HepG2 (cell line): ENCODE measurements around the gene SCAMP3. TPM values are rescaled to one million over a fixed set of nuclear protein-coding genes. Genes with fewer than 3 reads are reported as not detected.

Experiments used
- ARNTL ChIP-seq: sonication (generic); formaldehyde crosslinking; IDR thresholded peaks from 2 replicates; pipeline ENCODE4 v1.4.0; 2020; ENCODE audit warnings: mild to moderate bottlenecking, missing genetic modification reagents
- E2F5 ChIP-seq: sonication (generic); formaldehyde crosslinking; conservative IDR thresholded peaks from 2 replicates; pipeline ENCODE4 v1.4.0; 2020; ENCODE audit warnings: missing genetic modification reagents
- ELF3 ChIP-seq: IDR thresholded peaks from 2 replicates; pipeline ENCODE4 v1.6.1; 2016; ENCODE audit warnings: missing genetic modification reagents, missing compliant biosample characterization
- FOXP1 ChIP-seq, 2 experiments: fragments of 450-650 bp in 1 of 2; IDR thresholded peaks; 2 replicates each; pipeline ENCODE4 v1.6.1; 2017 to 2018; ENCODE audit warnings: antibody characterized with exemption in 1 of 2
- HMG20B ChIP-seq: conservative IDR thresholded peaks from 2 replicates; pipeline ENCODE4 v1.6.1; 2016; ENCODE audit warnings: missing genetic modification reagents, missing compliant biosample characterization
- HNRNPLL ChIP-seq: fragments of 200-400 bp; formaldehyde crosslinking; IDR thresholded peaks from 2 replicates; pipeline ENCODE4 v1.6.1; 2017; ENCODE audit warnings: mild to moderate bottlenecking, low read depth, low read length; ENCODE audit not compliant: poor library complexity, severe bottlenecking
- MXD4 ChIP-seq: IDR thresholded peaks from 2 replicates; pipeline ENCODE4 v1.6.1; 2016; ENCODE audit warnings: mild to moderate bottlenecking, missing biosample characterization, missing genetic modification reagents
- NFKB2 ChIP-seq: sonication (generic); formaldehyde crosslinking; IDR thresholded peaks from 2 replicates; pipeline ENCODE4 v1.4.0; 2020; ENCODE audit warnings: missing genetic modification reagents, borderline replicate concordance
- RELA ChIP-seq: sonication (generic); formaldehyde crosslinking; IDR thresholded peaks from 2 replicates; pipeline ENCODE4 v1.4.0; 2020; ENCODE audit warnings: missing genetic modification reagents
- RXRB ChIP-seq: IDR thresholded peaks from 2 replicates; pipeline ENCODE4 v1.6.1; 2016; ENCODE audit warnings: borderline replicate concordance, missing genetic modification reagents, missing compliant biosample characterization
- TARDBP ChIP-seq: sonication (generic); formaldehyde crosslinking; IDR thresholded peaks from 2 replicates; pipeline ENCODE4 v1.8.0; 2022; ENCODE audit warnings: mild to moderate bottlenecking, missing genetic modification reagents
- TBX2 ChIP-seq: sonication (generic); formaldehyde crosslinking; IDR thresholded peaks from 2 replicates; pipeline ENCODE4 v1.5.0; 2020; ENCODE audit warnings: missing genetic modification reagents, mild to moderate bottlenecking, borderline replicate concordance
- ZFX ChIP-seq: sonication (generic); formaldehyde crosslinking; IDR thresholded peaks from 2 replicates; pipeline ENCODE4 v1.4.0; 2020; ENCODE audit warnings: mild to moderate bottlenecking, low read depth, missing genetic modification reagents, moderate library complexity
- ZNF124 ChIP-seq: sonication (generic); formaldehyde crosslinking; IDR thresholded peaks from 2 replicates; pipeline ENCODE4 v1.4.0; 2020; ENCODE audit warnings: missing genetic modification reagents
- ZNF276 ChIP-seq: sonication (generic); formaldehyde crosslinking; IDR thresholded peaks from 2 replicates; pipeline ENCODE4 v1.4.0; 2020; ENCODE audit warnings: mild to moderate bottlenecking, low read depth, missing genetic modification reagents
- ZNF3 ChIP-seq: IDR thresholded peaks from 2 replicates; pipeline ENCODE4 v1.7.0; 2017; ENCODE audit warnings: inconsistent platforms
- ZNF333 ChIP-seq: sonication (generic); formaldehyde crosslinking; IDR thresholded peaks from 2 replicates; pipeline ENCODE4 v1.4.0; 2020; ENCODE audit warnings: mild to moderate bottlenecking, missing genetic modification reagents, borderline replicate concordance
- ZNF607 ChIP-seq: sonication (generic); formaldehyde crosslinking; IDR thresholded peaks from 2 replicates; pipeline ENCODE4 v1.5.1; 2020; ENCODE audit warnings: missing genetic modification reagents, mild to moderate bottlenecking, borderline replicate concordance
- ZNF768 ChIP-seq: sonication (generic); formaldehyde crosslinking; IDR thresholded peaks from 2 replicates; pipeline ENCODE4 v1.4.0; 2020; ENCODE audit warnings: missing genetic modification reagents
- ZSCAN21 ChIP-seq: sonication (generic); formaldehyde crosslinking; IDR thresholded peaks from 2 replicates; pipeline ENCODE4 v1.8.0; 2022; ENCODE audit warnings: mild to moderate bottlenecking, missing genetic modification reagents, moderate library complexity, borderline replicate concordance
- polyA plus RNA-seq, 8 experiments: library from polyadenylated mRNA; depleted of rRNA in 3 of 8; stranded (reverse) in 7 of 8; unstranded in 1 of 8; fragments of >200 nt; fragmentation: Illumina TruSeq in 4 of 8; extraction: Trizol in 4 of 8; gene quantifications; 2 replicates each; pipeline versions ENCODE4 v1.2.1 to v1.2.3, GENCODE V29; 2011 to 2016; ENCODE audit warnings: low read depth in 4 of 8, missing spikeins in 1 of 8, mixed read lengths in 1 of 8; ENCODE audit not compliant: insufficient read depth in 1 of 8
- total RNA-seq, 5 experiments: library from RNA; depleted of rRNA; stranded (reverse); fragments of >200 nt; fragmentation: Illumina TruSeq; extraction: Trizol; gene quantifications; 2 replicates each; pipeline ENCODE4 v1.2.3, GENCODE V29; 2016; ENCODE audit warnings: low read depth in 1 of 5
- TF ChIP-seq, protein P1 (sequence below): sonication (generic); formaldehyde crosslinking; IDR thresholded peaks from 2 replicates; pipeline ENCODE4 v1.4.0; 2020; ENCODE audit warnings: missing genetic modification reagents
- TF ChIP-seq, protein P2 (sequence below): sonication (generic); formaldehyde crosslinking; IDR thresholded peaks from 2 replicates; pipeline ENCODE4 v1.4.0; 2020; ENCODE audit warnings: missing genetic modification reagents

SCAMP3 gene
- total and polyA plus RNA-seq, 2 of the 13 experiments (the other 11 are each of a cell fraction or from before 2014, with no cell fraction given): 46.8 to 83.3 TPM

DNA sequence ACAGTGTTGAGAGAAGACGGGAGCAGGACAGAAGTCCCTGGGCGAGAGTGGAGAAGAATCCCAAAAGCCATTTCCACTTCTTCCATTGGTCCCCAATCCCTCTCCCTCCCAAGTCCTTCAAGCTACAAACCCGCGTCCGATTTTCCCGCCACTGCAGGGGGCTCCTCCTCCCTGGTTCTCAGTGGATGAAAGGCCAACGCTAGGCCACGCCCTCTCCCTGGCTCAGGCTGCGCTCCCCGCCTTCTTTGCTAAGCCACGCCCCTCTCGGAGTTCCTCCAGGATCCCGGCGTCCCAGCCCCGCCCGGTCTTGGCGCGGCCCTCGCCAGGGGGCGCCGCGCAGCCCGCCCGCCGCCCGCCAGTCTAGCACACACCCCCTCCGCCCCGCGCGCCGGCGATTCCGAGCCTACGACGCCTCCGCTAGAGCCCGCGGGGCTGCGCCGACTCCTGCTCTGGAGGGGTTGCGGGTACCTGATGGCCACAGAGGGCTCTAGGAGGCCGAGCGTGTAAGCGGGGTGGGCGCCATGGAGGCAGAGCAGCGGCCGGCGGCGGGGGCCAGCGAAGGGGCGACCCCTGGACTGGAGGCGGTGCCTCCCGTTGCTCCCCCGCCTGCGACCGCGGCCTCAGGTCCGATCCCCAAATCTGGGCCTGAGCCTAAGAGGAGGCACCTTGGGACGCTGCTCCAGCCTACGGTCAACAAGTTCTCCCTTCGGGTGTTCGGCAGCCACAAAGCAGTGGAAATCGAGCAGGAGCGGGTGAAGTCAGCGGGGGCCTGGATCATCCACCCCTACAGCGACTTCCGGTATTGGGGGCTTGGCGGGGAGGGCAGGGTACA, 15.1 kb upstream of the SCAMP3 start, which contains the start of gene HCN3 (continued):
- TF ChIP-seq ZSCAN21 (CRISPR knock-in tag): 0 out of 2 replicates have a peak, but pooled peaks have one; percentile 60
- TF ChIP-seq ZNF124 (CRISPR knock-in tag): no peak
- peak; percentile 89 for TF ChIP-seq MXD4
- peak; percentile 89 for TF ChIP-seq HNRNPLL
- TF ChIP-seq RXRB (CRISPR knock-in tag): peak; percentile 42; the same call in 1 of the 2 replicates
- no peak for TF ChIP-seq ZNF607 (CRISPR knock-in tag)
- TF ChIP-seq E2F5 (CRISPR knock-in tag): peak; percentile 93
- TF ChIP-seq ZFX (CRISPR knock-in tag): peak; percentile 65
- TF ChIP-seq NFKB2 (CRISPR knock-in tag): 0 out of 2 replicates have a peak, but pooled peaks have one; percentile 42
- no peak for TF ChIP-seq ZNF3
- peak; percentile 33; the same call in 1 of the 2 replicates for TF ChIP-seq ZNF276 (CRISPR knock-in tag)
- TF ChIP-seq FOXP1 (IDR thresholded peaks at IDR 0.05): no peak
- no peak for TF ChIP-seq FOXP1 (CRISPR knock-in tag; IDR thresholded peaks at IDR 0.05)
- peak; percentile 26; the same call in 1 of the 2 replicates for TF ChIP-seq ZNF768
- TF ChIP-seq, protein P1, sequence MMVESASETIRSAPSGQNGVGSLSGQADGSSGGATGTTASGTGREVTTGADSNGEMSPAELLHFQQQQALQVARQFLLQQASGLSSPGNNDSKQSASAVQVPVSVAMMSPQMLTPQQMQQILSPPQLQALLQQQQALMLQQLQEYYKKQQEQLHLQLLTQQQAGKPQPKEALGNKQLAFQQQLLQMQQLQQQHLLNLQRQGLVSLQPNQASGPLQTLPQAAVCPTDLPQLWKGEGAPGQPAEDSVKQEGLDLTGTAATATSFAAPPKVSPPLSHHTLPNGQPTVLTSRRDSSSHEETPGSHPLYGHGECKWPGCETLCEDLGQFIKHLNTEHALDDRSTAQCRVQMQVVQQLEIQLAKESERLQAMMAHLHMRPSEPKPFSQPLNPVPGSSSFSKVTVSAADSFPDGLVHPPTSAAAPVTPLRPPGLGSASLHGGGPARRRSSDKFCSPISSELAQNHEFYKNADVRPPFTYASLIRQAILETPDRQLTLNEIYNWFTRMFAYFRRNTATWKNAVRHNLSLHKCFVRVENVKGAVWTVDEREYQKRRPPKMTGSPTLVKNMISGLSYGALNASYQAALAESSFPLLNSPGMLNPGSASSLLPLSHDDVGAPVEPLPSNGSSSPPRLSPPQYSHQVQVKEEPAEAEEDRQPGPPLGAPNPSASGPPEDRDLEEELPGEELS (CRISPR knock-in tag): no peak
- TF ChIP-seq RELA (CRISPR knock-in tag): 0 out of 2 replicates have a peak, but pooled peaks have one; percentile 61
- peak; percentile 58; the same call in 1 of the 2 replicates for TF ChIP-seq TBX2
- TF ChIP-seq HMG20B (CRISPR knock-in tag): no peak
- 0 out of 2 replicates have a peak, but pooled peaks have one; percentile 36 for TF ChIP-seq ARNTL (CRISPR knock-in tag)
- TF ChIP-seq, protein P2, sequence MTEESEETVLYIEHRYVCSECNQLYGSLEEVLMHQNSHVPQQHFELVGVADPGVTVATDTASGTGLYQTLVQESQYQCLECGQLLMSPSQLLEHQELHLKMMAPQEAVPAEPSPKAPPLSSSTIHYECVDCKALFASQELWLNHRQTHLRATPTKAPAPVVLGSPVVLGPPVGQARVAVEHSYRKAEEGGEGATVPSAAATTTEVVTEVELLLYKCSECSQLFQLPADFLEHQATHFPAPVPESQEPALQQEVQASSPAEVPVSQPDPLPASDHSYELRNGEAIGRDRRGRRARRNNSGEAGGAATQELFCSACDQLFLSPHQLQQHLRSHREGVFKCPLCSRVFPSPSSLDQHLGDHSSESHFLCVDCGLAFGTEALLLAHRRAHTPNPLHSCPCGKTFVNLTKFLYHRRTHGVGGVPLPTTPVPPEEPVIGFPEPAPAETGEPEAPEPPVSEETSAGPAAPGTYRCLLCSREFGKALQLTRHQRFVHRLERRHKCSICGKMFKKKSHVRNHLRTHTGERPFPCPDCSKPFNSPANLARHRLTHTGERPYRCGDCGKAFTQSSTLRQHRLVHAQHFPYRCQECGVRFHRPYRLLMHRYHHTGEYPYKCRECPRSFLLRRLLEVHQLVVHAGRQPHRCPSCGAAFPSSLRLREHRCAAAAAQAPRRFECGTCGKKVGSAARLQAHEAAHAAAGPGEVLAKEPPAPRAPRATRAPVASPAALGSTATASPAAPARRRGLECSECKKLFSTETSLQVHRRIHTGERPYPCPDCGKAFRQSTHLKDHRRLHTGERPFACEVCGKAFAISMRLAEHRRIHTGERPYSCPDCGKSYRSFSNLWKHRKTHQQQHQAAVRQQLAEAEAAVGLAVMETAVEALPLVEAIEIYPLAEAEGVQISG (CRISPR knock-in tag): peak; percentile 85
- peak; percentile 49; the same call in 1 of the 2 replicates for TF ChIP-seq ELF3 (CRISPR knock-in tag)
- TF ChIP-seq ZNF333 (CRISPR knock-in tag): peak; percentile 61; the same call in 1 of the 2 replicates
- peak; percentile 62; the same call in 1 of the 2 replicates for TF ChIP-seq TARDBP (CRISPR knock-in tag)
